ENCODE data around the gene GPX4. TPM values are rescaled to one million over a fixed set of nuclear protein-coding genes. Genes with fewer than 3 reads are reported as not detected.

GPX4 gene
- polyA plus RNA-seq, 1 donor, result 152 TPM

GRCh38 chr19:1068009-1069001 lies 35.5 kb upstream of the GPX4 start:
- DNase-seq, result no peak

GRCh38 chr19:1069009-1069779 lies 34.6 kb upstream of the GPX4 start:
- no peak for DNase-seq

GRCh38 chr19:1070576-1070930 lies 33.2 kb upstream of the GPX4 start:
- DNase-seq, result no peak

- DNase-seq, result no peak
Measured at GRCh38 chr19:1070931-1071791, 32.6 kb upstream of the GPX4 start.

- no peak for DNase-seq
Measured at GRCh38 chr19:1072371-1073015, 31.3 kb upstream of the GPX4 start.

GRCh38 chr19:1073063-1073955 lies 30.5 kb upstream of the GPX4 start:
- no peak for DNase-seq

- DNase-seq, result no peak
Measured at GRCh38 chr19:1073956-1074517, 29.8 kb upstream of the GPX4 start.

GRCh38 chr19:1074544-1075283 lies 29.1 kb upstream of the GPX4 start:
- DNase-seq, result no peak

GRCh38 chr19:1076046-1076386 lies 27.8 kb upstream of the GPX4 start:
- DNase-seq, result no peak

GRCh38 chr19:1076951-1077350 lies 26.8 kb upstream of the GPX4 start:
- no peak for DNase-seq

GRCh38 chr19:1079566-1080111 lies 24.2 kb upstream of the GPX4 start:
- DNase-seq, result no peak

- DNase-seq, result no peak
Measured at GRCh38 chr19:1080360-1081161, 23.2 kb upstream of the GPX4 start.

GRCh38 chr19:1081301-1082164 lies 22.3 kb upstream of the GPX4 start:
- no peak for DNase-seq

- DNase-seq, result no peak
Measured at GRCh38 chr19:1082165-1082927, 21.4 kb upstream of the GPX4 start.

- DNase-seq, result no peak
Measured at GRCh38 chr19:1082928-1083816, 20.6 kb upstream of the GPX4 start.

Data from hindlimb muscle (tissue), 1 donor.